DMS153 treated with DMSO at 0.1 percent for 48 hours (cell line): ENCODE measurements around the gene OR52M1.
A peak's percentile ranks its signal among the peaks of the same experiment; 100 is the strongest.

Experiments
- DNase-seq: peaks from one replicate; lab custom pipeline; 2025; ENCODE audit not compliant: unreplicated experiment; lab: John Stamatoyannopoulos, UW

The OR52M1 gene, protein sequence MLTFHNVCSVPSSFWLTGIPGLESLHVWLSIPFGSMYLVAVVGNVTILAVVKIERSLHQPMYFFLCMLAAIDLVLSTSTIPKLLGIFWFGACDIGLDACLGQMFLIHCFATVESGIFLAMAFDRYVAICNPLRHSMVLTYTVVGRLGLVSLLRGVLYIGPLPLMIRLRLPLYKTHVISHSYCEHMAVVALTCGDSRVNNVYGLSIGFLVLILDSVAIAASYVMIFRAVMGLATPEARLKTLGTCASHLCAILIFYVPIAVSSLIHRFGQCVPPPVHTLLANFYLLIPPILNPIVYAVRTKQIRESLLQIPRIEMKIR

DNA sequence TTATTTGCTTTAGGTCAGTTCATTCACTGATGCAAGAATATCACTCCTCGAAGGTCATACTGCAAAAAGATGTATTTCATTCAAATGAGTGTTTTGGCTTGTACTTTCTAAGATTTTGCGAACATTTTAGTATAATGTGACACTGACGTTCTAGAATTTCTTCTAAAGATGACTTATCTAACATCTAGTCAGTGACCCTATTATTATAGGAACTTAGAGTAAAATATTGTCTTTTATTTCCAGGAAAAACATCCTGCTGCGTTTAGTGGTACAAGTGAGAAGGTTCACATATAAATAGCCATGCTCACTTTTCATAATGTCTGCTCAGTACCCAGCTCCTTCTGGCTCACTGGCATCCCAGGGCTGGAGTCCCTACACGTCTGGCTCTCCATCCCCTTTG is at the start of gene OR52M1:
Gene OR52M1 (plus strand): TSS at position 301 of the 400 bp plus-strand sequence. CDS start 0 bp downstream, at position 301.
- DNase-seq: no peak

DNA sequence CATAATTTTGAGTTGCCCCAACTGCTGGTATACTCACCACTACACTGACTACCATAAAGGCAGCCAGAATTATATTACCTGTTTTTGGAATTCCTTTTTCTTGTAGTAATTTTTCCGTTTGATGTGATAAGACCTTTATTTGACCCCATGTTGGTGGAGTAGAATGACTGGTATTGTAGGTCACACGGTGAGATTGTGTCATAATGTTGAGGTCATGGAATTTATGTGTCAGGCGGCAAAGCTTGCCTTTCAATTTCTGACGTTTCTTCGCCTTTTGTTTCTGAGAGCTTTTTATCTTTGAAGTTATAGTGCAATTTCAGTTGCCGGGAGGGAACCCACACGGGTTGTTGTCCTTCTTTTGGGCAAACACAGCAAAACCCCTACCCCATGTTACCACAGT is 49.5 kb upstream of the OR52M1 start:
- DNase-seq: no peak

DNA sequence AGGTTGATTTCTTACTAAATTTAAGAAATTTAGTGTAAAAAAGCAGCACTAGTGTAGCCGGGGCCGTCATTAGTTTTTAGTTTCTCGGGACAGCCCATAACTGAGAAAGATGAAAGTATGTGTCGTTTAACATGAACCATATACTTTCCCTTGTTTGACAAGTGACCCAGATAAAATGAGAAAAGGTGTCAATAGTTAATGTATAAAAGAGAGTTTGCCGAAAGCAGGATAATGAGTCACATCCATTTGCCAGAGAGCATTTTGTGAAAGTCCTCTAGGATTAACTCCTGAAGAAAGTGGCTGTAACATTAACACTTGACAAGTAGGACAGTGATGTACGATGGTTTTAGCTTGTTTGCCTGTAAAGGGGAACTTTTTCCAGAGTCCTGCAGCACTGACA is 49.0 kb upstream of the OR52M1 start:
- no peak for DNase-seq

DNA sequence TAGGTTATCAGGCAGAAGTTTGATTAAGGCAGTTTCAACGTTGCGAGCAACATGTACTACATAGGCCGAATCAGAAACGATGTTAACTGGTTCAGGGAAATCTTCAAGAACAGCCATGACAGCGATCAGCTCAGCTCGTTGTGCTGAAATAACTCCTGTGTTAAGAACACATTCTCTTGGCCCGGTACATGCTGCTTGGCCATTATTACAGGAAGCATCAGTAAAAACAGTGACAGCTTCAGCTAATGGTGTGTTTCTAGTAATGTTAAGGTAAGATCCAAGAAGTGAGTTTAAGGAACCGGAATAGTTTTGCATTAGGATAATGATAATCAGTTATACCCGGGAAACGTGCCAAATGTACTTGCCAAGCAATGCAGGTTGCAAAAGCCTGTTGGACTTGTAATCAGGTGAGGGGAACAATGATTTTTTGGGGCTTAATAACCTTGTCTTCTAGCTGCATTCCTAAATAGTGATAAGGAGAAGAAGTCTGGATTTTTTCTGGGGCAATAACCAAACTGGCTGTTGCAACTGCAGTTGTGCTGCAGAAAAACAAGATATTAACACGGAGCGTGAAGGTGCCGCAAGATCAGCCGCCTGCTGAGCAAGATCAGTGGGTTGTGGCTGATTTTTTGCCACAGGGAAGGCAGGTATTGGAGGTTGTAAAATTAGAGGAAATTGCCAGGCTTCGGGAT is 48.3 kb upstream of the OR52M1 start:
- no peak for DNase-seq

DNA sequence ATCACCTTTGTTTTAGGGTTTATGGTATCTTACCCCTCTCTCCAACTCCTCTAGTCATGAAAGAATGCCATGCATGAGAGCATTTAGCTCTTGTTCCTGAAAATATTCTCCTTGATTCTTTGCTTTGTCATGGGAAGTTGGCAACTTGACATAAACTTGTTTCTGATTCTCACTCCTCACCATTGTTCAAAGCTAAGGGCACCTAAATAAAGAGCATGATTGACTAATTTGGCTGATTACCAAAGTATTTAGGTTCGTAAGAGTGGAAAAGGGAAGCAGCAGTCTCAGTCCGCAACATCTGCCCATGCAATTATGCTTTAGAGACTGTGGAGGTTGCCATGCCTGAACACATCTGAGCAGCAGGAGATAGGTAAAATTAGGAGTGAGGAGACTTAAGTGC is 36.1 kb upstream of the OR52M1 start:
- no peak for DNase-seq

DNA sequence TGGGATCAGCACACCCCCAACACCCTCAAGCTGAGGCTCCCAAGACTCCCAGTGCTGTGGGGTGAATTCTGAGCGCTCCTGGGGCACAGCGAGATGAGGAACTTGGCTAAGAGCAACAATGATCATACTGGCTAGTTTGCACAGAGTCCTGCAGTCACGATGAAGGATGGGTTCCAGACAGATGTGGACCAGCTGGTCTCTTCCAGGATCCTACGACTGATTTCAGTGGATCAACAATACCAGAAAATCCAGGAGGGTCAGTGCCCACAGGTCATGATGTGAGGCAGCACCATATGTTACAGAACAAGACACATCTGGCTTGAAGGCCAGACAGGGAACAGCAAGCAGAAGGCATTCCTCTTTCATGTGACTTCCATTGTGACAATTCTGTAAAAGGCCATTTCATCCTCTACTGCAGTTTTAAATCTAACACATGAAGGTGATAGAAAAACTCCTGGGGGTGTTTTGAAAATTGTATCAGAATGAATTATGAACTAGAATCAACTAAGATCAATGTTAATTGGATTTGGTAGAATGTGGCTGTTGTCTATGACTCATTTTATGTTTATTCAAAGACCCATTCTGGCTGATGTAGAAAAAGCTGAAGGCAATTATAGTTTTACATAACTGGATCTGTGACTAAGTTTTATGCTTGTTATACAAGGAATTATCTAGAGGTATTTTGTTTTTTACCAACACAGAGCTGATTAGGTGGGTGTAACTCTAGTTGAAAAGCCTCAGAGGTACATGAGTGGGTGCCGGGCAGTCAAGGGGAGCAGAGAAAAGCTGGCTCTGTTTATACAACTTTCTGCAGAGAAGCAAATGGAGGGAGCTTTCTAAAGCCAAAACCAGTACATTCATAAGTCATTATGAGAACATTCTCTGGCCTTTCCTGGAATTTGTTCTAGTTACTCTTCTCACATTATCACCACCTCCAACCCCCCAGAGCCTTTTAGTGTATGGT is 33.4 kb upstream of the OR52M1 start:
- DNase-seq: no peak

DNA sequence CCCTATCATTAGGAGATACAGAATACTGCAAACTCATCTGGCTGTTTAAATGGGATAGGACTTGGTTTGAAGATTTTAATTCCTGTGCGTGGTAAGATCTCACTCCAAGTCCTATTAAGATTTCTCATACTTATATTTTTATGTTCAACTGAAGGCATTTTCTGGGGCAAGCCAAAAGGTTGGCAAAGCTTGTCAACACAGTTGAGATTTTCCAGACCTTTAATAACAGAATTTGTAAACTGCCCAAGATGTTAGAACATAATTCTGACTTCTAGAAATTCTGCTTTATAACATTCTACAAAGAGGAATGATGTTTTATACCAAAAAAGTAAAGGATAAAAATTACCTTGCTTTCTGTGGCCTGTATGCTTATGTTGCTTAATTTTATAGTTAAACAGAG is 30.8 kb upstream of the OR52M1 start:
- no peak for DNase-seq

DNA sequence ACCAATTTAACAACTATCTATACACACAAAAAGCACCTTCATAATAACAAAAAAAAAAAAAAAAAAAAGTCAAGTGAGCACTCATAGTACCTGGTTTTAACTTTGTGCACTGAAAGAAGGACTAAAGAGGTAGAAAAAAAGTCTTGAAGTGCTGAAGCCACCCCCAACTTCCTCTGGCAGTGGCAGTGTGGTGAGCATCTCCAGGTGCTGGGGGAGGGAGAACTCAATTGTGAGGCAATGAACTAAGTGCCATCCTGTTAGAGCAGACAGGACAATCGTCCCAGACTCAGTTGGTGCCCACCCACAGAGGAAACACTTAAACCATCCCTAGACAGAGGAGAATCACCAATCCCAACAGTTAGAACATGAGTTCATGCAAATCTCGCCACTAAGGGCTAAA is 22.7 kb upstream of the OR52M1 start:
- no peak for DNase-seq

DNA sequence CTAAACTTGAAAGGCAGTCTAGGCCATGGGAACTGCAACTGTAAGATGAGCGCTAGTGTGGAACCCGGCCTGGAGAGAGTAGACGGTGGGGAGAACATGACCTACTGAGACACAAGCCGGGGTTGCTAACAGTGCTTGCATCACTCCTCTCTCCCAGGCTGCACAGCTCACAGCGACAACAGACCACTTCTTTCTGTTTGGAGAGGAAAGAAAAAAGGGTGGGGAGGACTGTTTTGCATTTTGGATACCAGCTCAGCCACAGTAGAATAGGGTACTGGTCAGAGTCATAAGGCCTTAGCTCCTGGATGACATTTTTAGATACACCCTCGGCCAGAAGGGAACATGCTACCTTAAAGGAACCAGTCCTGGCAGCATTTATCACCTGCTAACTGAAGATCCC is 22.2 kb upstream of the OR52M1 start:
- no peak for DNase-seq

DNA sequence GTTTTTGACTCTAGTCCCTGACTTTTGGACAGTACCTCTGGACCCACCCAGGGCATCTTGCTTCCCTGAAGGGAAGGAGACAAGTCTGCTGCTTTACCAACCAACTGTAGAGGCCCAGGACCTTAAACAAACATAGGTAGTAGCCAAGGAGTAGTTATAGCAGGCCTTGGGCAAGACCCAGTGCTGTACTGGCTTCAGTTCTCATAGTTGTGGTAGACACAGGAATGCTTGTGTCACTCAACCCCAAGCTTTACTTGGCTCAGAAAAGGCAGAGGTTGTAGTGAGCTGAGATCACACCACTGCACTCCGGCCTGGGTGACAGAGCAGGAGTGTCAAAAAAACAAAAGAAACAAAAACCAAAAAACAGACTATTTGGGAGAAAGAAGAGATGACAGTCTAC is 21.3 kb upstream of the OR52M1 start:
- DNase-seq: no peak

DNA sequence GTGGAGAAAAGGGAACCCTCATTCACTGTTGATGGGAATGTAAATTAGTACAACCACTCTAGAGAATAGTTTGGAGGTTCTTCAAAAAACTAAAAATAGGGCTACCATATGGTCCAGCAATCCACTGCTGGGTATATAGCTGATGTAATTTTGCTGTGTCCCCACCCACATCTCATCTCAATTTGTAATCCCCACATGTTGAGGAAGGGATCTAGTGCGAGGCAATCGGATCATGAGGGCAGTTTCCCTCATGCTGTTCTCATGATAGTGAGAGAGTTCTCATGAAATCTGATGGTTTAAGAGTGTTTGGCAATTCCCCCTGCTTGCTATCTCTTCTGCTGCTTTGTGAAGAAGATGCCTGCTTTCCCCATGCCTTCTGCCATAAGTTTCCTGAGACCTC is 17.1 kb upstream of the OR52M1 start:
- DNase-seq: no peak

DNA sequence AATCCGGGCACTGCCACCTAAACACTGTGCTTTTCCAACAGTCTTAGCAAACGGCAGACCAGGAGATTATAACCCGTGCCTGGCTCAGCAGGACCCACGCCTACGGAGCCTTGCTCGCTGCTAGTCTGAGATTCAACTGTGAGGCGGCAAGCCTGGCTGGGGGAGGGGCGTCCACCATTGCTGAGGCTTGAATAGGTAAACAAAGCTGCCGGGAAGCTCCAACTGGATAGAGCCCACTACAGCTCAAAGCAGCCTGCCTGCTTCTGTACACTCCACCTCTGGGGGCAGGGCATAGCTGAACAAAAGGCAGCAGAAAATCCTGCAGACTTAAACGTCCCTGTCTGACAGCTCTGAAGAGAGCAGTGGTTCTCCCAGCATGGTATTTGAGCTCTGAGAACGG is 13.3 kb upstream of the OR52M1 start:
- DNase-seq: peak; percentile 8

DNA sequence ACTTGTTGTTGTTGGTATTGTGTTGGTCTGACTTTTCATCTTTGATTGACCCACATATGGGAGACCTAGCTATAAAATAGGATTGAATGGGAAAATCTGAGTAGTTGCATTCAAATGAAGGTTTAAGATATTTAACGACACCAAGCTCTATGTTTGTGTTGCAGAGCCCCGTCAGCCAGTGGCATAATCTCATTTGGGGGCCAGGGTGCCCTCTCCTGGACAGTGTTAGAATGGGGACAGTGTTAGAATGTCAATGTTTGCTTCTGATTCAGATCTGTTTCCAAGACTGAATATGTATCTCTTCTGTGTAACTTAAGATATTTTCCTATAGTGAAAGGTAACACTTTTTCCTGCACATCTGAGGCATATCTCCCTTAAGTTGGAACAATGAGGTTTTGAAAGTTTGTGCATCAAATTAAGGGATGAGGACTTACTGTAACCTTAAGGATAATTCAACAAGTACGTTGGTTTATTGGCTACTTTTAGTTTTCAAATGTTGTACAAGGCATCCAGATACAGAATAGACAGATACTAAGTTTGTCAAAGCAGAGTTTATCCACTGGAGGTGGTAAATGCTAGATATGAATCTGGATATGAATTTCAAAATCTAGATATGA is 5.3 kb upstream of the OR52M1 start:
- peak; percentile 5 for DNase-seq

DNA sequence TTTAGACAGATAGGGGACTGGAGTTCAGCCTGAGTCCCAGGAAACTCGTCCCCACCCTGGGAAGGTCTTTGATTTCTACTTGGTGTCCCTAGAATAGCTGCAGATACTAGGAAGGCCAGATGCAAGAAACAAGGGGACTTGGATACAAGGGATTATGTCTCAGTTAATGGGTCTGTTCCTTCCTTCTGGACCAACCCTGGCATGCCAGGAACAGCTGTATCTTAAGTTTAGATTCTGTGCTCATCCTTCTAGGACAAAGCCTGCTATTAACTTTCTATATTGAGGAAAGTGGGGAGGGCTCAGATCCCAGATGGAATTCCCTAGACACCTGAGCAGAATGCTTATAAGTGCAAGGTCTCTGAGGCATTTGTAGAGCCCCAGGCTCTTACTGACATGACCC is 3.9 kb upstream of the OR52M1 start:
- no peak for DNase-seq

DNA sequence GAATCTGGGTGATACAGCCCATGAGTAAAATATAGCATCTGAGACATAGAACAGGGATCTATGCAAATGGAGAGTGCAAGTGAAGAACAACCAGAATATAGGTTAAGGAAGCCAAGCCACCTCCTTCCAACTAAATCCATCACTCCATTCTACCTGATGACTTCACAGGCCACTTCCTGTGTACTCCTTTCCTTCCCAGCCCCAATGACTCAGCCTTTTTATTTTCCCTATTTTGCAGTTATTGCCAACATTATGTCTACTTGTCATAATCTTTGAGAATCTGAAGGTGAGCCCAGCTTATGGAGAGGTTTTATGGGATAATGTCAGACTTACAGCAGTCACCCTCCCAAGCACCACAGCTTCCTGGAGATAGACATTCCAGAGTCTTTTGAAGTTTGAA is 1.4 kb upstream of the OR52M1 start:
- no peak for DNase-seq

DNA sequence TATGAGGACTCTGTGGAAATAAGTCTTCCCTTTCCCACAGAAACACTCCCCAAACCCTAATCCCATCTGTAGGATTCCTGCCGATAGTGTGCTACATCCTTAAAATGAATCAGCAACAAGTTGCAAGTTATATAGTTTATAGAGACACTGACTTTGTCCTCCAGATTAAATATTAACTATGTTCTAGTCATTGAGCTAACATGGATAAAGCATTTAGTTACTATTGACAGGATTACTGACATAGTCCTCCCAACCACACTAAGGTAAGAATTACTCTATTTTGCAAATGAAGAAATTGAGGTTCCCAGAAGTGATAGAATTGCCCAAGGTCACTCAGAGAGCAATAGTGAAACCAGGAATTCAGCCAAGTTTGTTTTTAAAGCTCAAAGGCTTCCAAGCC is 1.9 kb downstream of the OR52M1 start:
- no peak for DNase-seq

DNA sequence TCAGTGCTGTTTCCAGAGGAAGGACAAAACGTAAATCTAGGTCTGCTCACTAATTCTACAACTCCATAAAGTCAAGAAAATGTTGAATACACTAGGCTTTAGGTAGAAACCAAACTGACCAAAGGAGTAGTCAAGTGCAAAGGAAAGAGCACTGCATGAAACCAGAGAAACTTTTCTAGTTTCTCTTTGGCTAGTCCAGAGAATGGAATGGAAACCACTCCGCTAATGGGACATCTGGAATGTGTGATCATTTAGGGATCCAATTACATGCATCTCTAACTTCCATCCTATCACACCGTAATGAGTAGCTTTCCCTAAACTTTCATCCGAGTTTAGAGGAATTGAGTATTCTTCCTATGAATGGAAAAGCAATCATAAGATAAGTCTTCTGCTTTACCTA is 2.4 kb downstream of the OR52M1 start:
- no peak for DNase-seq

DNA sequence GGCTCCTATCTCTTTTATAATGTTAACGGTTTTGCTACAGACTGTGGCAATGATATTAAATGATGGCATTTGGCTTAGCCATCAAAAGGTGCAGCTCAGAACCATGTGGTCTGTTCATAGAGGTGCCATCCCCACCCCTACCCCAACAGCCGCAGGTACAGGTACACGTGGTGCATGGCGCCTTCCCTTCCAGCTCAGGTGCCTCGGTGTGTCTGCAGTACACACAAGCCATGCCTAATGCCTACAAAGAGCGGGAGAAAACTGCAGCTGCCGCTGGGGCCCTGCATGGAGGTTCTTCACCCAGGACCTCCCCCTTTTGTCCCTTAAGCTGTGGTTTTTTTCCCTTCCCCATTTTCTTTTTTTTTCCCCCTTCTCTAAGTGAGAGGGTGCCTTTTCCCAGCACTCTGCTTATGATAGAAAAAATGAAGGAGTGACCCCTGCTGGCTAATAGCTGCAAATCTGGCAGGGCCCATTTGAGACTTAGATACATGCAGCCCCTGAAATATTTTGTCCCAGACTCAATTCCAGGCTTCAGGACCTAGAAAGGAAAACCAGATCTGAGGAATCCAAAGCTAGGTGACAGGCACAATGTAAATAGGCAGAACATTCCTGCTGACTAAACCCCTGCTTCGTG is 6.5 kb downstream of the OR52M1 start:
- no peak for DNase-seq

DNA sequence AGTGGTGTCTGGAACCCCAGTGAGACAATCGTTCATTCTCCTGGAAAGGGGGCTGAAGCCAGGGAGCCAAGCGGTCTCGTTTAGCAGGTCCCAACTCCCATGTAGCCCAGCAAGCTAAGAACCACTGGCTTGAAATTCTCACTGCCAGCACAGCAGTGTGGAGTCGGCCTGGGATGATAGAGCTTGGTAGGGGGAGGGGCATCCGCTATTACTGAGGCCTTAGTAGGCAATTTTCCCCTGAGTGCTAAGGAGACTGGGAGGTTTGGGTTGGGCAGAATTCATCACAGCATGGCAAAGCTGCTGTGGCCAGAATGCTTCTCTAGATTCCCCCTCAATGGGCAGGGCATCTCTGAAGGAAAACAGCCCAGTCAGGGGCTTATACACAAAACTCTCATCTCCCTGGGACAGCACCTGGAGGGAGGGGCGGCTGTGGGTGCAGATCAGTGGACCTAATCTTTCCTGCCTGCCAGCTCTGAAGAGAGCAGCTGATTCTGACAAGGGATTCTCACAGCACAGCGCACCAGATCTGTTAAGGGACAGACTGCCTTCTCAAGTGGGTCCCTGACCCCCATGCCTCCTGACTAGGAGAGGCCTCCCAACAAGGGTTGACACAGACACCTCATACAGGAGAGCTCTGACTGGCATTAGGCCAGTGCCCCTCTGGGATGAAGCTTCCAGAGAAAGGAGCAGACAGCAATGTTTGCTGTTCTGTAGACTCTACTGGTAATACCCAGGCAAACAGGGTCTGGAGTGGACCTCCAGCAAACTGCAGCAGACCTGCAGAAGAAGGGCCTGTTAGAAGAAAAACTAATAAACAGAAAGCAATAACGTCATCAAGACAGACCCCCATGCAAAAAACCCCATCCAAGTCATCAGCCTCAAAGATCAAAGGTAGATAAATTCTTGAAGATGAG is 14.8 kb downstream of the OR52M1 start:
- DNase-seq: no peak

DNA sequence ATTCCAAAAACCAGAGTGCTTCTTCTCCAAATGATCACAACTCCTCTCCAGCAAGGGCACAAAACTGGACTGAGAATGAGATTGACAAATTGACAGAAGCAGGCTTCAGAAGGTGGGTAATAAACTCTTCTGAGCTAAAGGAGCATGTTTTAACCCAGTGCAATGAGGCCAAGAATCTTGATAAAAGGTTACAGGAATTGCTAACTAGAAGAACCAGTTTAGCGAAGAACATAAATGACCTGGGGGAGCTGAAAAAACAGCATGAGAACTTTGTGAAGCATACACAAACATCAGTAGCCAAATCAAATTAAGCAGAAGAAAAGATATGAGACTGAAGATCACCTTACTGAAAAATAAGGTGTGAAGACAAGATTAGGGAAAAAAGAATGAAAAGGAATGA is 15.5 kb downstream of the OR52M1 start:
- DNase-seq: no peak
